GM23338 (cell line): Measurements from ENCODE around the gene F13A1. TPM values are rescaled to one million over a fixed set of nuclear protein-coding genes. Genes with fewer than 3 reads are reported as not detected.

ENCODE experiments used
- ATAC-seq: fragments of 200-7000 bp; cut with Tn5 transposase; 3 replicates; pipeline ENCODE4 v1.9.1; 2020
- DNase-seq: peaks from one replicate; pipeline ENCODE4 v3.0.0-alpha.2; 2015; ENCODE audit warnings: low spot score
- H2AFZ ChIP-seq: fragments of 200-600 bp; sonication (generic); 2 replicates; pipeline ENCODE4 v1.8.0; 2016; ENCODE audit warnings: antibody characterized with exemption, mild to moderate bottlenecking, moderate library complexity
- H3F3A ChIP-seq: fragments of 200-600 bp; sonication (generic); replicated peaks from 2 replicates; pipeline ENCODE4 v1.8.0; 2017; ENCODE audit warnings: antibody characterized with exemption, mixed run types, low read depth
- H3K27ac ChIP-seq: fragments of 200-600 bp; sonication (generic); 2 replicates; pipeline ENCODE4 v1.6.1; 2016; ENCODE audit warnings: low read depth
- H3K27me3 ChIP-seq: fragments of 200-600 bp; sonication (generic); 2 replicates; pipeline ENCODE4 v1.8.0; 2016; ENCODE audit warnings: mild to moderate bottlenecking, mixed run types, moderate library complexity; ENCODE audit not compliant: insufficient read depth
- H3K36me3 ChIP-seq: fragments of 200-600 bp; sonication (generic); 2 replicates; pipeline ENCODE4 v1.8.0; 2016; ENCODE audit warnings: mild to moderate bottlenecking; ENCODE audit not compliant: insufficient read depth
- H3K4me1 ChIP-seq: fragments of 200-600 bp; sonication (generic); 2 replicates; pipeline ENCODE4 v1.8.0; 2016; ENCODE audit warnings: mild to moderate bottlenecking, moderate library complexity; ENCODE audit not compliant: insufficient read depth
- H3K4me2 ChIP-seq: fragments of 200-600 bp; sonication (generic); 2 replicates; pipeline ENCODE4 v1.7.1; 2017; ENCODE audit warnings: mixed run types
- H3K4me3 ChIP-seq: fragments of 200-600 bp; sonication (generic); 2 replicates; pipeline ENCODE4 v1.6.1; 2016; ENCODE audit warnings: mixed run types
- H3K79me2 ChIP-seq: fragments of 200-600 bp; sonication (generic); replicated peaks from 2 replicates; pipeline ENCODE4 v1.8.0; 2017; ENCODE audit warnings: mild to moderate bottlenecking; ENCODE audit not compliant: insufficient read depth
- H3K9me2 ChIP-seq: fragments of 200-600 bp; sonication (generic); 2 replicates; pipeline ENCODE4 v1.8.0; 2017; ENCODE audit not compliant: insufficient read depth
- H4K20me1 ChIP-seq: fragments of 200-600 bp; sonication (generic); replicated peaks from 2 replicates; pipeline ENCODE4 v1.8.0; 2017; ENCODE audit warnings: mild to moderate bottlenecking; ENCODE audit not compliant: insufficient read depth
- H3K27ac Mint-ChIP-seq: 2 replicates; pipeline ENCODE4 v1.8.0; 2020; ENCODE audit warnings: inconsistent platforms, mild to moderate bottlenecking, moderate library complexity, mixed read lengths
- H3K27me3 Mint-ChIP-seq: 3 replicates; pipeline ENCODE4 v1.8.0; 2022; ENCODE audit warnings: low read depth, mild to moderate bottlenecking, moderate library complexity, mixed read lengths, inconsistent platforms; ENCODE audit not compliant: insufficient read depth, poor library complexity
- H3K36me3 Mint-ChIP-seq: 3 replicates; pipeline ENCODE4 v1.8.0; 2021; ENCODE audit warnings: low read depth, mild to moderate bottlenecking, inconsistent platforms, moderate library complexity, mixed read lengths
- H3K4me1 Mint-ChIP-seq: 3 replicates; pipeline ENCODE4 v1.8.0; 2020; ENCODE audit warnings: mild to moderate bottlenecking, inconsistent platforms, mixed read lengths
- H3K4me3 Mint-ChIP-seq: 3 replicates; pipeline ENCODE4 v1.8.0; 2021; ENCODE audit warnings: moderate library complexity, mild to moderate bottlenecking, inconsistent platforms, mixed read lengths
- H3K9me3 Mint-ChIP-seq: 3 replicates; pipeline ENCODE4 v1.8.0; 2020; ENCODE audit warnings: moderate library complexity, mild to moderate bottlenecking, inconsistent platforms, mixed read lengths
- CREB1 ChIP-seq: fragments of 250-450 bp; sonication (Bioruptor Pico); IDR thresholded peaks from 2 replicates; pipeline ENCODE4 v1.5.0; 2020; ENCODE audit warnings: low read depth, mild to moderate bottlenecking, moderate library complexity
- EZH2 ChIP-seq: fragments of 200-600 bp; sonication (generic); IDR thresholded peaks from one replicate; pipeline ENCODE4 v1.8.0; 2017; ENCODE audit warnings: antibody characterized with exemption, mild to moderate bottlenecking, low read depth; ENCODE audit not compliant: unreplicated experiment
- EZH2phosphoT487 ChIP-seq: fragments of 200-600 bp; sonication (generic); IDR thresholded peaks from one replicate; pipeline ENCODE4 v1.8.1; 2018; ENCODE audit warnings: antibody characterized with exemption; ENCODE audit not compliant: unreplicated experiment
- JUNB ChIP-seq: IDR thresholded peaks from one replicate; pipeline ENCODE4 v1.6.1; 2016; ENCODE audit warnings: antibody characterized with exemption; ENCODE audit not compliant: unreplicated experiment
- NANOG ChIP-seq: IDR thresholded peaks from 2 replicates; pipeline ENCODE4 v1.6.1; 2016; ENCODE audit warnings: antibody characterized with exemption, borderline replicate concordance
- POLR2AphosphoS5 ChIP-seq: IDR thresholded peaks from 2 replicates; pipeline ENCODE4 v1.6.1; 2016; ENCODE audit warnings: antibody characterized with exemption, low read depth
- STAT1 ChIP-seq: IDR thresholded peaks from one replicate; pipeline ENCODE4 v1.6.1; 2016; ENCODE audit warnings: antibody characterized with exemption; ENCODE audit not compliant: unreplicated experiment
- ZNF114 ChIP-seq: fragments of 250-450 bp; sonication (Bioruptor Pico); IDR thresholded peaks from 2 replicates; pipeline ENCODE4 v1.5.0; 2020; ENCODE audit warnings: mild to moderate bottlenecking, moderate library complexity
- ZNF331 ChIP-seq: fragments of 250-450 bp; sonication (Bioruptor Pico); IDR thresholded peaks from 2 replicates; pipeline ENCODE4 v1.5.0; 2020; ENCODE audit warnings: low read depth, mild to moderate bottlenecking, moderate library complexity
- polyA plus RNA-seq: library from polyadenylated mRNA; unstranded; fragments of >200 nt; fragmentation: Nextera tagmentation; extraction: Ambion mirVana; gene quantifications from 2 replicates; pipeline ENCODE4 v1.2.1, GENCODE V29; 2016
- total RNA-seq: library from RNA; depleted of rRNA; stranded (reverse); fragments of >200 nt; shearing (Covaris generic); gene quantifications from 2 replicates; pipeline ENCODE4 v1.2.3, GENCODE V29; 2014
- TF ChIP-seq, protein P1 (sequence below): IDR thresholded peaks from 2 replicates; pipeline ENCODE4 v1.6.1; 2016; ENCODE audit warnings: antibody characterized with exemption
- TF ChIP-seq, protein P2 (sequence below): fragments of 250-450 bp; sonication (Bioruptor Pico); IDR thresholded peaks from 2 replicates; pipeline ENCODE4 v1.5.0; 2020; ENCODE audit warnings: mild to moderate bottlenecking, moderate library complexity
- TF ChIP-seq, protein P3 (sequence below): IDR thresholded peaks from one replicate; pipeline ENCODE4 v1.6.1; 2018; ENCODE audit warnings: antibody characterized with exemption; ENCODE audit not compliant: unreplicated experiment
- TF ChIP-seq, protein P4 (sequence below), 2 experiments: fragments of 200-600 bp in 1 of 2; sonication (generic) in 1 of 2; conservative IDR thresholded peaks; 2 replicates each; pipeline versions ENCODE4 v1.5.1 to v1.6.1; 2016 to 2017; ENCODE audit warnings: antibody characterized with exemption in 2 of 2, low read depth in 2 of 2, mild to moderate bottlenecking in 2 of 2, moderate library complexity in 1 of 2

F13A1 gene
- total and polyA plus RNA-seq, 2 experiments from 2014 or later, result 0.31 to 0.32 TPM

DNA sequence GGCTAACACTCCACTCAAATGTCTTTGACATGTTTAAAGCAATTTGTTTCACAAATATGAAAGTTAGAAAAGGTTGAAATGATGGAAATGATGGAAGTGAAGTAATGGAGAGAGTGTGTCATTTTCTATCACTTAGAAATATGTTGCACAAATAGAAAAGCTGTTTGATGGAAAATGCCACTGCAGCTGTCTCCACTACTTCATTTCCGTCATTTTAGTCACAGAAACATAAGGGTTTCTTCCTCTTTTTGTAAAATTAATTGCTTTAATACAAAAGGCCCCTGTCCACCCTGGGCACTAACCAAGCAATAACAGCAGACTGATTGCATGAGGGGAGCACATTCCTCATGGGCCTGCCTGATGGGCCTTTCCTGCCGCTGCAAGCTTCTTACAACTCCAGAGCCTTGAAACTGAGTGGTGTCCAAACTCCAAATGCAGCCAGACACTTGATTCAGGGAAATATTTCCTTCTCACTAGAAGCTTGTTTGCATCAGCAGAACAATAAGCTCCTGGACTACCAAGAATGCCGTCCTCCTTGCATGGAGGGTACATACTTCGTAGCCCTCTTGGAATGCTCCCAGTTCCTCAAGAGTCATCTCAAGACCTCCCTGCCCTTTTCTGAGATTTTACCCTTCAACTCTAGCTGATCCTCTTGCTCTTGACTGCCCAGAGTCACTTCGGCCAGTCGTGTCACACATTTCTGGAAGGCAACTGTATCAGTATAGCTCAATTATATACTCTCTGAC, 36.1 kb downstream of the F13A1 start:
- Histone ChIP-seq H3K36me3 (no peaks in the 10 kb centered on the region), H3K27ac (no peak overlapping the region), H4K20me1 (no peaks in the 10 kb centered on the region), H3K9me2 (no peaks in the 10 kb centered on the region), H3K27me3 (no peaks in the 10 kb centered on the region), H3K4me1 (no peaks in the 10 kb centered on the region), H3K79me2 (no peaks in the 10 kb centered on the region), H3K4me3 (no peak overlapping the region), H2AFZ (no peak overlapping the region), H3K4me2 (no peak overlapping the region), H3F3A (no peaks in the 10 kb centered on the region)
- Mint-ChIP-seq H3K4me1 (no peaks in the 10 kb centered on the region), H3K9me3 (no peaks in the 10 kb centered on the region), H3K4me3 (no peak overlapping the region), H3K27me3 (peaks cover 1% of the 10 kb centered on the region), H3K36me3 (no peaks in the 10 kb centered on the region), H3K27ac (no peak overlapping the region)
- ATAC-seq, result no peak
- no peak for TF ChIP-seq STAT1
- no peak for TF ChIP-seq CREB1
- TF ChIP-seq ZNF114 (CRISPR knock-in tag), result no peak
- TF ChIP-seq, protein P1, sequence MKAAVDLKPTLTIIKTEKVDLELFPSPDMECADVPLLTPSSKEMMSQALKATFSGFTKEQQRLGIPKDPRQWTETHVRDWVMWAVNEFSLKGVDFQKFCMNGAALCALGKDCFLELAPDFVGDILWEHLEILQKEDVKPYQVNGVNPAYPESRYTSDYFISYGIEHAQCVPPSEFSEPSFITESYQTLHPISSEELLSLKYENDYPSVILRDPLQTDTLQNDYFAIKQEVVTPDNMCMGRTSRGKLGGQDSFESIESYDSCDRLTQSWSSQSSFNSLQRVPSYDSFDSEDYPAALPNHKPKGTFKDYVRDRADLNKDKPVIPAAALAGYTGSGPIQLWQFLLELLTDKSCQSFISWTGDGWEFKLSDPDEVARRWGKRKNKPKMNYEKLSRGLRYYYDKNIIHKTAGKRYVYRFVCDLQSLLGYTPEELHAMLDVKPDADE, result no peak
- TF ChIP-seq ZNF331 (CRISPR knock-in tag), result no peak
- no peak for TF ChIP-seq EZH2phosphoT487
- TF ChIP-seq POLR2AphosphoS5, result no peak
- TF ChIP-seq, protein P2, sequence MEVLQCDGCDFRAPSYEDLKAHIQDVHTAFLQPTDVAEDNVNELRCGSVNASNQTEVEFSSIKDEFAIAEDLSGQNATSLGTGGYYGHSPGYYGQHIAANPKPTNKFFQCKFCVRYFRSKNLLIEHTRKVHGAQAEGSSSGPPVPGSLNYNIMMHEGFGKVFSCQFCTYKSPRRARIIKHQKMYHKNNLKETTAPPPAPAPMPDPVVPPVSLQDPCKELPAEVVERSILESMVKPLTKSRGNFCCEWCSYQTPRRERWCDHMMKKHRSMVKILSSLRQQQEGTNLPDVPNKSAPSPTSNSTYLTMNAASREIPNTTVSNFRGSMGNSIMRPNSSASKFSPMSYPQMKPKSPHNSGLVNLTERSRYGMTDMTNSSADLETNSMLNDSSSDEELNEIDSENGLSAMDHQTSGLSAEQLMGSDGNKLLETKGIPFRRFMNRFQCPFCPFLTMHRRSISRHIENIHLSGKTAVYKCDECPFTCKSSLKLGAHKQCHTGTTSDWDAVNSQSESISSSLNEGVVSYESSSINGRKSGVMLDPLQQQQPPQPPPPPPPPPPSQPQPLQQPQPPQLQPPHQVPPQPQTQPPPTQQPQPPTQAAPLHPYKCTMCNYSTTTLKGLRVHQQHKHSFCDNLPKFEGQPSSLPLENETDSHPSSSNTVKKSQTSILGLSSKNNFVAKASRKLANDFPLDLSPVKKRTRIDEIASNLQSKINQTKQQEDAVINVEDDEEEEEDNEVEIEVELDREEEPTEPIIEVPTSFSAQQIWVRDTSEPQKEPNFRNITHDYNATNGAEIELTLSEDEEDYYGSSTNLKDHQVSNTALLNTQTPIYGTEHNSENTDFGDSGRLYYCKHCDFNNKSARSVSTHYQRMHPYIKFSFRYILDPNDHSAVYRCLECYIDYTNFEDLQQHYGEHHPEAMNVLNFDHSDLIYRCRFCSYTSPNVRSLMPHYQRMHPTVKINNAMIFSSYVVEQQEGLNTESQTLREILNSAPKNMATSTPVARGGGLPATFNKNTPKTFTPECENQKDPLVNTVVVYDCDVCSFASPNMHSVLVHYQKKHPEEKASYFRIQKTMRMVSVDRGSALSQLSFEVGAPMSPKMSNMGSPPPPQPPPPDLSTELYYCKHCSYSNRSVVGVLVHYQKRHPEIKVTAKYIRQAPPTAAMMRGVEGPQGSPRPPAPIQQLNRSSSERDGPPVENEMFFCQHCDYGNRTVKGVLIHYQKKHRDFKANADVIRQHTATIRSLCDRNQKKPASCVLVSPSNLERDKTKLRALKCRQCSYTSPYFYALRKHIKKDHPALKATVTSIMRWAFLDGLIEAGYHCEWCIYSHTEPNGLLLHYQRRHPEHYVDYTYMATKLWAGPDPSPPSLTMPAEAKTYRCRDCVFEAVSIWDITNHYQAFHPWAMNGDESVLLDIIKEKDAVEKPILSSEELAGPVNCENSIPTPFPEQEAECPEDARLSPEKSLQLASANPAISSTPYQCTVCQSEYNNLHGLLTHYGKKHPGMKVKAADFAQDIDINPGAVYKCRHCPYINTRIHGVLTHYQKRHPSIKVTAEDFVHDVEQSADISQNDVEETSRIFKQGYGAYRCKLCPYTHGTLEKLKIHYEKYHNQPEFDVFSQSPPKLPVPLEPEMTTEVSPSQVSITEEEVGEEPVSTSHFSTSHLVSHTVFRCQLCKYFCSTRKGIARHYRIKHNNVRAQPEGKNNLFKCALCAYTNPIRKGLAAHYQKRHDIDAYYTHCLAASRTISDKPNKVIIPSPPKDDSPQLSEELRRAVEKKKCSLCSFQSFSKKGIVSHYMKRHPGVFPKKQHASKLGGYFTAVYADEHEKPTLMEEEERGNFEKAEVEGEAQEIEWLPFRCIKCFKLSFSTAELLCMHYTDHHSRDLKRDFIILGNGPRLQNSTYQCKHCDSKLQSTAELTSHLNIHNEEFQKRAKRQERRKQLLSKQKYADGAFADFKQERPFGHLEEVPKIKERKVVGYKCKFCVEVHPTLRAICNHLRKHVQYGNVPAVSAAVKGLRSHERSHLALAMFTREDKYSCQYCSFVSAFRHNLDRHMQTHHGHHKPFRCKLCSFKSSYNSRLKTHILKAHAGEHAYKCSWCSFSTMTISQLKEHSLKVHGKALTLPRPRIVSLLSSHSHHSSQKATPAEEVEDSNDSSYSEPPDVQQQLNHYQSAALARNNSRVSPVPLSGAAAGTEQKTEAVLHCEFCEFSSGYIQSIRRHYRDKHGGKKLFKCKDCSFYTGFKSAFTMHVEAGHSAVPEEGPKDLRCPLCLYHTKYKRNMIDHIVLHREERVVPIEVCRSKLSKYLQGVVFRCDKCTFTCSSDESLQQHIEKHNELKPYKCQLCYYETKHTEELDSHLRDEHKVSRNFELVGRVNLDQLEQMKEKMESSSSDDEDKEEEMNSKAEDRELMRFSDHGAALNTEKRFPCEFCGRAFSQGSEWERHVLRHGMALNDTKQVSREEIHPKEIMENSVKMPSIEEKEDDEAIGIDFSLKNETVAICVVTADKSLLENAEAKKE, result no peak
- TF ChIP-seq, protein P3, sequence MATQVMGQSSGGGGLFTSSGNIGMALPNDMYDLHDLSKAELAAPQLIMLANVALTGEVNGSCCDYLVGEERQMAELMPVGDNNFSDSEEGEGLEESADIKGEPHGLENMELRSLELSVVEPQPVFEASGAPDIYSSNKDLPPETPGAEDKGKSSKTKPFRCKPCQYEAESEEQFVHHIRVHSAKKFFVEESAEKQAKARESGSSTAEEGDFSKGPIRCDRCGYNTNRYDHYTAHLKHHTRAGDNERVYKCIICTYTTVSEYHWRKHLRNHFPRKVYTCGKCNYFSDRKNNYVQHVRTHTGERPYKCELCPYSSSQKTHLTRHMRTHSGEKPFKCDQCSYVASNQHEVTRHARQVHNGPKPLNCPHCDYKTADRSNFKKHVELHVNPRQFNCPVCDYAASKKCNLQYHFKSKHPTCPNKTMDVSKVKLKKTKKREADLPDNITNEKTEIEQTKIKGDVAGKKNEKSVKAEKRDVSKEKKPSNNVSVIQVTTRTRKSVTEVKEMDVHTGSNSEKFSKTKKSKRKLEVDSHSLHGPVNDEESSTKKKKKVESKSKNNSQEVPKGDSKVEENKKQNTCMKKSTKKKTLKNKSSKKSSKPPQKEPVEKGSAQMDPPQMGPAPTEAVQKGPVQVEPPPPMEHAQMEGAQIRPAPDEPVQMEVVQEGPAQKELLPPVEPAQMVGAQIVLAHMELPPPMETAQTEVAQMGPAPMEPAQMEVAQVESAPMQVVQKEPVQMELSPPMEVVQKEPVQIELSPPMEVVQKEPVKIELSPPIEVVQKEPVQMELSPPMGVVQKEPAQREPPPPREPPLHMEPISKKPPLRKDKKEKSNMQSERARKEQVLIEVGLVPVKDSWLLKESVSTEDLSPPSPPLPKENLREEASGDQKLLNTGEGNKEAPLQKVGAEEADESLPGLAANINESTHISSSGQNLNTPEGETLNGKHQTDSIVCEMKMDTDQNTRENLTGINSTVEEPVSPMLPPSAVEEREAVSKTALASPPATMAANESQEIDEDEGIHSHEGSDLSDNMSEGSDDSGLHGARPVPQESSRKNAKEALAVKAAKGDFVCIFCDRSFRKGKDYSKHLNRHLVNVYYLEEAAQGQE, result no peak
- no peak for TF ChIP-seq EZH2
- no peak for TF ChIP-seq NANOG
- no peak for TF ChIP-seq JUNB
- TF ChIP-seq, protein P4, sequence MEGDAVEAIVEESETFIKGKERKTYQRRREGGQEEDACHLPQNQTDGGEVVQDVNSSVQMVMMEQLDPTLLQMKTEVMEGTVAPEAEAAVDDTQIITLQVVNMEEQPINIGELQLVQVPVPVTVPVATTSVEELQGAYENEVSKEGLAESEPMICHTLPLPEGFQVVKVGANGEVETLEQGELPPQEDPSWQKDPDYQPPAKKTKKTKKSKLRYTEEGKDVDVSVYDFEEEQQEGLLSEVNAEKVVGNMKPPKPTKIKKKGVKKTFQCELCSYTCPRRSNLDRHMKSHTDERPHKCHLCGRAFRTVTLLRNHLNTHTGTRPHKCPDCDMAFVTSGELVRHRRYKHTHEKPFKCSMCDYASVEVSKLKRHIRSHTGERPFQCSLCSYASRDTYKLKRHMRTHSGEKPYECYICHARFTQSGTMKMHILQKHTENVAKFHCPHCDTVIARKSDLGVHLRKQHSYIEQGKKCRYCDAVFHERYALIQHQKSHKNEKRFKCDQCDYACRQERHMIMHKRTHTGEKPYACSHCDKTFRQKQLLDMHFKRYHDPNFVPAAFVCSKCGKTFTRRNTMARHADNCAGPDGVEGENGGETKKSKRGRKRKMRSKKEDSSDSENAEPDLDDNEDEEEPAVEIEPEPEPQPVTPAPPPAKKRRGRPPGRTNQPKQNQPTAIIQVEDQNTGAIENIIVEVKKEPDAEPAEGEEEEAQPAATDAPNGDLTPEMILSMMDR (conservative IDR thresholded peaks at IDR 0.05; ENCODE audit: low read depth in 2 of 2), result no peak
- DNase-seq, result no peak
